Activated CD4-positive, alpha-beta T cell treated with anti-CD3 and anti-CD28 coated beads, Interleukin-2, amount 10 ng/mL, durations not matched to agents 7 days and 5 days (primary cell): ENCODE data around the gene ZNF438. TPM values are rescaled to one million over a fixed set of nuclear protein-coding genes. Genes with fewer than 3 reads are reported as not detected.

Experiments
- CTCF ChIA-PET: fragments of 350-600 bp; sonication (Branson Sonifier 250); formaldehyde crosslinking; loops from one replicate; lab custom pipeline; 2021; ENCODE audit warnings: antibody characterized with exemption; lab: Charles Lee
- POLR2A ChIA-PET: fragments of 350-600 bp; sonication (Branson Sonifier 250); formaldehyde crosslinking; loops from one replicate; lab custom pipeline; 2021; ENCODE audit warnings: antibody characterized with exemption; lab: Charles Lee
- DNase-seq: peaks from one replicate; pipeline ENCODE4 v3.0.0-alpha.2; 2020
- H3K27ac Mint-ChIP-seq: one replicate; pipeline ENCODE4 v1.8.0; 2021; ENCODE audit warnings: mild to moderate bottlenecking, moderate library complexity, mixed read lengths
- H3K27me3 Mint-ChIP-seq: one replicate; pipeline ENCODE4 v1.8.0; 2021; ENCODE audit warnings: mixed read lengths
- H3K36me3 Mint-ChIP-seq: one replicate; pipeline ENCODE4 v1.8.0; 2021; ENCODE audit warnings: low read depth, mixed read lengths
- H3K4me1 Mint-ChIP-seq: one replicate; pipeline ENCODE4 v1.8.0; 2021; ENCODE audit warnings: mixed read lengths
- H3K4me3 Mint-ChIP-seq: one replicate; pipeline ENCODE4 v1.8.0; 2021; ENCODE audit warnings: mild to moderate bottlenecking, moderate library complexity, mixed read lengths
- H3K9me3 Mint-ChIP-seq: one replicate; pipeline ENCODE4 v1.8.0; 2021; ENCODE audit warnings: mixed read lengths
- total RNA-seq, 2 experiments: library from RNA; stranded (reverse); gene quantifications; one replicate each; pipeline ENCODE4 v1.2.3, GENCODE V29; 2021

Gene ZNF438
- total RNA-seq, 2 experiments from 2014 or later = 3.1 to 3.8 TPM

GRCh38 chr10:30817541-30817940 lies 214.1 kb downstream of the ZNF438 start:
- no peak overlapping the region for H3K4me3 Mint-ChIP-seq
- H3K27me3 Mint-ChIP-seq = no peaks in the 10 kb centered on the region
- no peak for DNase-seq
- ChIA-PET CTCF (interaction anchor here (0.6 to 2.0 kb wide), 3 partner anchors 9 to 674 kb away, joined by 4 to 6 read pairs (median 5); no protein-coding TSS in a partner anchor), POLR2A (no interaction called here)
- peaks cover 15% of the 10 kb centered on the region for H3K4me1 Mint-ChIP-seq
- H3K9me3 Mint-ChIP-seq = no peaks in the 10 kb centered on the region
- no peaks in the 10 kb centered on the region for H3K36me3 Mint-ChIP-seq
- H3K27ac Mint-ChIP-seq = no peak overlapping the region

- no peak for DNase-seq
- ChIA-PET CTCF (interaction anchor here (1.2 to 2.2 kb wide), 2 partner anchors 11 to 22 kb away, joined by 3 to 9 read pairs; no protein-coding TSS in a partner anchor), POLR2A (no interaction called here)
- H3K4me1 Mint-ChIP-seq = peaks cover 21% of the 10 kb centered on the region
- no peaks in the 10 kb centered on the region for H3K9me3 Mint-ChIP-seq
- H3K36me3 Mint-ChIP-seq = no peaks in the 10 kb centered on the region
- H3K27ac Mint-ChIP-seq = no peak overlapping the region
- no peak overlapping the region for H3K4me3 Mint-ChIP-seq
- no peaks in the 10 kb centered on the region for H3K27me3 Mint-ChIP-seq
Observed at GRCh38 chr10:30816820-30817171, 214.9 kb downstream of the ZNF438 start.

GRCh38 chr10:30816159-30816819 lies 215.4 kb downstream of the ZNF438 start:
- ChIA-PET CTCF (interaction anchor here (1.2 to 2.2 kb wide), 2 partner anchors 11 to 23 kb away, joined by 3 to 9 read pairs; no protein-coding TSS in a partner anchor), POLR2A (no interaction called here)
- Mint-ChIP-seq H3K9me3 (no peaks in the 10 kb centered on the region), H3K4me1 (peaks cover 26% of the 10 kb centered on the region), H3K27me3 (no peaks in the 10 kb centered on the region), H3K27ac (no peak overlapping the region), H3K36me3 (no peaks in the 10 kb centered on the region), H3K4me3 (no peak overlapping the region)
- DNase-seq = no peak

GRCh38 chr10:30813872-30814481 lies 217.7 kb downstream of the ZNF438 start:
- no peaks in the 10 kb centered on the region for H3K9me3 Mint-ChIP-seq
- H3K4me3 Mint-ChIP-seq = no peak overlapping the region
- no peaks in the 10 kb centered on the region for H3K36me3 Mint-ChIP-seq
- H3K27ac Mint-ChIP-seq = no peak overlapping the region
- peaks cover 28% of the 10 kb centered on the region for H3K4me1 Mint-ChIP-seq
- CTCF ChIA-PET = interaction anchor here (1.1 to 1.4 kb wide), 3 partner anchors 10 to 180 kb away, joined by 3 to 4 read pairs (median 3); no protein-coding TSS in a partner anchor
- no peak for DNase-seq
- no peaks in the 10 kb centered on the region for H3K27me3 Mint-ChIP-seq
- POLR2A ChIA-PET = no interaction called here

- H3K4me1 Mint-ChIP-seq = peaks cover 28% of the 10 kb centered on the region
- ChIA-PET CTCF (interaction anchor here (1.2 to 1.5 kb wide), 4 partner anchors 28 to 173 kb away, joined by 3 to 5 read pairs (median 4); no protein-coding TSS in a partner anchor), POLR2A (no interaction called here)
- H3K36me3 Mint-ChIP-seq = no peaks in the 10 kb centered on the region
- peak overlapping the region; percentile 63 for H3K27ac Mint-ChIP-seq
- H3K27me3 Mint-ChIP-seq = no peaks in the 10 kb centered on the region
- H3K4me3 Mint-ChIP-seq = no peak overlapping the region
- H3K9me3 Mint-ChIP-seq = no peaks in the 10 kb centered on the region
- no peak for DNase-seq
Observed at GRCh38 chr10:30812018-30812851, 219.4 kb downstream of the ZNF438 start.

GRCh38 chr10:30811276-30812017 lies 220.2 kb downstream of the ZNF438 start:
- CTCF ChIA-PET = interaction anchor here (0.8 to 1.2 kb wide), 3 partner anchors 14 to 171 kb away, joined by 3 to 4 read pairs (median 3); no protein-coding TSS in a partner anchor
- no peaks in the 10 kb centered on the region for H3K36me3 Mint-ChIP-seq
- peak; percentile 8 for DNase-seq
- H3K4me1 Mint-ChIP-seq = peaks cover 28% of the 10 kb centered on the region
- no peaks in the 10 kb centered on the region for H3K27me3 Mint-ChIP-seq
- POLR2A ChIA-PET = no interaction called here
- peak overlapping the region; percentile 63 for H3K27ac Mint-ChIP-seq
- no peaks in the 10 kb centered on the region for H3K9me3 Mint-ChIP-seq
- H3K4me3 Mint-ChIP-seq = no peak overlapping the region

GRCh38 chr10:30810416-30810815 lies 221.2 kb downstream of the ZNF438 start:
- no peak for DNase-seq
- H3K27ac Mint-ChIP-seq = no peak overlapping the region
- ChIA-PET CTCF (interaction anchor here (0.6 to 1.3 kb wide), 3 partner anchors 17 to 1993 kb away, joined by 3 to 4 read pairs (median 3); no protein-coding TSS in a partner anchor), POLR2A (no interaction called here)
- H3K4me1 Mint-ChIP-seq = peaks cover 28% of the 10 kb centered on the region
- H3K27me3 Mint-ChIP-seq = no peaks in the 10 kb centered on the region
- H3K9me3 Mint-ChIP-seq = no peaks in the 10 kb centered on the region
- no peak overlapping the region for H3K4me3 Mint-ChIP-seq
- H3K36me3 Mint-ChIP-seq = no peaks in the 10 kb centered on the region

GRCh38 chr10:30806850-30807249 lies 224.8 kb downstream of the ZNF438 start:
- no peak for DNase-seq
- POLR2A ChIA-PET = no interaction called here
- H3K9me3 Mint-ChIP-seq = peaks cover 2% of the 10 kb centered on the region
- H3K36me3 Mint-ChIP-seq = no peaks in the 10 kb centered on the region
- H3K27ac Mint-ChIP-seq = no peak overlapping the region
- H3K27me3 Mint-ChIP-seq = no peaks in the 10 kb centered on the region
- H3K4me3 Mint-ChIP-seq = no peak overlapping the region
- CTCF ChIA-PET = interaction anchor here (1.1 to 2.8 kb wide), 4 partner anchors 9 to 75 kb away, joined by 3 to 9 read pairs (median 4); no protein-coding TSS in a partner anchor
- peaks cover 12% of the 10 kb centered on the region for H3K4me1 Mint-ChIP-seq

- H3K9me3 Mint-ChIP-seq = peaks cover 2% of the 10 kb centered on the region
- POLR2A ChIA-PET = no interaction called here
- CTCF ChIA-PET = interaction anchor here (1.0 to 2.8 kb wide), 2 partner anchors 11 to 21 kb away, joined by 3 to 9 read pairs; no protein-coding TSS in a partner anchor
Observed at GRCh38 chr10:30805061-30805460, 226.6 kb downstream of the ZNF438 start.

GRCh38 chr10:30804478-30805055 lies 227.1 kb downstream of the ZNF438 start:
- H3K4me3 Mint-ChIP-seq = no peak overlapping the region
- ChIA-PET CTCF (interaction anchor here (2.8 kb wide), 1 partner anchor 11 kb away, joined by 9 read pairs; no protein-coding TSS in a partner anchor), POLR2A (no interaction called here)
- H3K27me3 Mint-ChIP-seq = no peaks in the 10 kb centered on the region
- no peaks in the 10 kb centered on the region for H3K36me3 Mint-ChIP-seq
- no peak overlapping the region for H3K27ac Mint-ChIP-seq
- peaks cover 2% of the 10 kb centered on the region for H3K9me3 Mint-ChIP-seq
- peaks cover 5% of the 10 kb centered on the region for H3K4me1 Mint-ChIP-seq
- DNase-seq = no peak

More at GRCh38 chr10:30805061-30805460, 226.6 kb downstream of the ZNF438 start:
- H3K4me1 Mint-ChIP-seq = peaks cover 5% of the 10 kb centered on the region
- DNase-seq = no peak
- H3K4me3 Mint-ChIP-seq = no peak overlapping the region
- H3K27ac Mint-ChIP-seq = no peak overlapping the region
- H3K36me3 Mint-ChIP-seq = no peaks in the 10 kb centered on the region
- H3K27me3 Mint-ChIP-seq = no peaks in the 10 kb centered on the region

GRCh38 chr10:30803892-30804322 lies 227.8 kb downstream of the ZNF438 start:
- peaks cover 2% of the 10 kb centered on the region for H3K9me3 Mint-ChIP-seq
- H3K4me3 Mint-ChIP-seq = no peak overlapping the region
- ChIA-PET POLR2A (no interaction called here), CTCF (interaction anchor here (0.8 to 2.8 kb wide), 2 partner anchors 12 to 39 kb away, joined by 3 to 9 read pairs; no protein-coding TSS in a partner anchor)
- no peaks in the 10 kb centered on the region for H3K27me3 Mint-ChIP-seq
- no peak for DNase-seq
- no peak overlapping the region for H3K27ac Mint-ChIP-seq
- H3K36me3 Mint-ChIP-seq = no peaks in the 10 kb centered on the region
- H3K4me1 Mint-ChIP-seq = peaks cover 5% of the 10 kb centered on the region
